GM23338 (cell line): Measurements from ENCODE around the gene SLC4A2. TPM values are rescaled to one million over a fixed set of nuclear protein-coding genes. Genes with fewer than 3 reads are reported as not detected.

Experiments used
- ATAC-seq: fragments of 200-7000 bp; cut with Tn5 transposase; 3 replicates; pipeline ENCODE4 v1.9.1; 2020
- DNase-seq: peaks from one replicate; pipeline ENCODE4 v3.0.0-alpha.2; 2015; ENCODE audit warnings: low spot score
- H2AFZ ChIP-seq: fragments of 200-600 bp; sonication (generic); 2 replicates; pipeline ENCODE4 v1.8.0; 2016; ENCODE audit warnings: antibody characterized with exemption, mild to moderate bottlenecking, moderate library complexity
- H3F3A ChIP-seq: fragments of 200-600 bp; sonication (generic); replicated peaks from 2 replicates; pipeline ENCODE4 v1.8.0; 2017; ENCODE audit warnings: antibody characterized with exemption, mixed run types, low read depth
- H3K27ac ChIP-seq: fragments of 200-600 bp; sonication (generic); 2 replicates; pipeline ENCODE4 v1.6.1; 2016; ENCODE audit warnings: low read depth
- H3K27me3 ChIP-seq: fragments of 200-600 bp; sonication (generic); 2 replicates; pipeline ENCODE4 v1.8.0; 2016; ENCODE audit warnings: mild to moderate bottlenecking, mixed run types, moderate library complexity; ENCODE audit not compliant: insufficient read depth
- H3K36me3 ChIP-seq: fragments of 200-600 bp; sonication (generic); 2 replicates; pipeline ENCODE4 v1.8.0; 2016; ENCODE audit warnings: mild to moderate bottlenecking; ENCODE audit not compliant: insufficient read depth
- H3K4me1 ChIP-seq: fragments of 200-600 bp; sonication (generic); 2 replicates; pipeline ENCODE4 v1.8.0; 2016; ENCODE audit warnings: mild to moderate bottlenecking, moderate library complexity; ENCODE audit not compliant: insufficient read depth
- H3K4me2 ChIP-seq: fragments of 200-600 bp; sonication (generic); 2 replicates; pipeline ENCODE4 v1.7.1; 2017; ENCODE audit warnings: mixed run types
- H3K4me3 ChIP-seq: fragments of 200-600 bp; sonication (generic); 2 replicates; pipeline ENCODE4 v1.6.1; 2016; ENCODE audit warnings: mixed run types
- H3K79me2 ChIP-seq: fragments of 200-600 bp; sonication (generic); replicated peaks from 2 replicates; pipeline ENCODE4 v1.8.0; 2017; ENCODE audit warnings: mild to moderate bottlenecking; ENCODE audit not compliant: insufficient read depth
- H3K9me2 ChIP-seq: fragments of 200-600 bp; sonication (generic); 2 replicates; pipeline ENCODE4 v1.8.0; 2017; ENCODE audit not compliant: insufficient read depth
- H4K20me1 ChIP-seq: fragments of 200-600 bp; sonication (generic); replicated peaks from 2 replicates; pipeline ENCODE4 v1.8.0; 2017; ENCODE audit warnings: mild to moderate bottlenecking; ENCODE audit not compliant: insufficient read depth
- H3K27ac Mint-ChIP-seq: 2 replicates; pipeline ENCODE4 v1.8.0; 2020; ENCODE audit warnings: inconsistent platforms, mild to moderate bottlenecking, moderate library complexity, mixed read lengths
- H3K27me3 Mint-ChIP-seq: 3 replicates; pipeline ENCODE4 v1.8.0; 2022; ENCODE audit warnings: low read depth, mild to moderate bottlenecking, moderate library complexity, mixed read lengths, inconsistent platforms; ENCODE audit not compliant: insufficient read depth, poor library complexity
- H3K36me3 Mint-ChIP-seq: 3 replicates; pipeline ENCODE4 v1.8.0; 2021; ENCODE audit warnings: low read depth, mild to moderate bottlenecking, inconsistent platforms, moderate library complexity, mixed read lengths
- H3K4me1 Mint-ChIP-seq: 3 replicates; pipeline ENCODE4 v1.8.0; 2020; ENCODE audit warnings: mild to moderate bottlenecking, inconsistent platforms, mixed read lengths
- H3K4me3 Mint-ChIP-seq: 3 replicates; pipeline ENCODE4 v1.8.0; 2021; ENCODE audit warnings: moderate library complexity, mild to moderate bottlenecking, inconsistent platforms, mixed read lengths
- H3K9me3 Mint-ChIP-seq: 3 replicates; pipeline ENCODE4 v1.8.0; 2020; ENCODE audit warnings: moderate library complexity, mild to moderate bottlenecking, inconsistent platforms, mixed read lengths
- EZH2phosphoT487 ChIP-seq: fragments of 200-600 bp; sonication (generic); IDR thresholded peaks from one replicate; pipeline ENCODE4 v1.8.1; 2018; ENCODE audit warnings: antibody characterized with exemption; ENCODE audit not compliant: unreplicated experiment
- NANOG ChIP-seq: IDR thresholded peaks from 2 replicates; pipeline ENCODE4 v1.6.1; 2016; ENCODE audit warnings: antibody characterized with exemption, borderline replicate concordance
- STAT1 ChIP-seq: IDR thresholded peaks from one replicate; pipeline ENCODE4 v1.6.1; 2016; ENCODE audit warnings: antibody characterized with exemption; ENCODE audit not compliant: unreplicated experiment
- ZNF331 ChIP-seq: fragments of 250-450 bp; sonication (Bioruptor Pico); IDR thresholded peaks from 2 replicates; pipeline ENCODE4 v1.5.0; 2020; ENCODE audit warnings: low read depth, mild to moderate bottlenecking, moderate library complexity
- ZNF462 ChIP-seq: fragments of 250-450 bp; sonication (Bioruptor Pico); IDR thresholded peaks from 2 replicates; pipeline ENCODE4 v1.5.0; 2020; ENCODE audit warnings: mild to moderate bottlenecking, moderate library complexity
- polyA plus RNA-seq: library from polyadenylated mRNA; unstranded; fragments of >200 nt; fragmentation: Nextera tagmentation; extraction: Ambion mirVana; gene quantifications from 2 replicates; pipeline ENCODE4 v1.2.1, GENCODE V29; 2016
- total RNA-seq: library from RNA; depleted of rRNA; stranded (reverse); fragments of >200 nt; shearing (Covaris generic); gene quantifications from 2 replicates; pipeline ENCODE4 v1.2.3, GENCODE V29; 2014

The SLC4A2 gene
- total and polyA plus RNA-seq, 2 experiments from 2014 or later = 64.8 to 106 TPM

- TF ChIP-seq NANOG = no peak
- no peak for TF ChIP-seq ZNF331 (CRISPR knock-in tag)
- no peak for TF ChIP-seq ZNF462 (CRISPR knock-in tag)
- TF ChIP-seq STAT1 = no peak
These were observed 43.4 kb upstream of the SLC4A2 start (continued) for GRCh38 chr7:151015967-151016366.

GRCh38 chr7:151016505-151016904, 42.9 kb upstream of the SLC4A2 start:
- no peak overlapping the region for H3K4me2 ChIP-seq
- Mint-ChIP-seq H3K27ac (no peak overlapping the region), H3K36me3 (peaks cover 11% of the 10 kb centered on the region), H3K4me3 (no peak overlapping the region), H3K4me1 (peaks cover 40% of the 10 kb centered on the region), H3K27me3 (peaks cover 65% of the 10 kb centered on the region), H3K9me3 (peaks cover 4% of the 10 kb centered on the region; the same call in 2 of the 3 replicates)
- peaks cover 9% of the 10 kb centered on the region; the same call in 1 of the 2 replicates for H3F3A ChIP-seq
- H3K4me1 ChIP-seq = peaks cover 20% of the 10 kb centered on the region
- H3K27ac ChIP-seq = no peak overlapping the region
- ATAC-seq = no peak
- no peak for DNase-seq
- no peak overlapping the region for H3K4me3 ChIP-seq
- no peaks in the 10 kb centered on the region for H3K79me2 ChIP-seq
- TF ChIP-seq EZH2phosphoT487 = no peak
- TF ChIP-seq STAT1 = no peak
- no peaks in the 10 kb centered on the region; the same call in 1 of the 2 replicates for H3K36me3 ChIP-seq
- H2AFZ ChIP-seq = no peak overlapping the region
- H4K20me1 ChIP-seq = no peaks in the 10 kb centered on the region
- H3K27me3 ChIP-seq = peaks cover 62% of the 10 kb centered on the region
- H3K9me2 ChIP-seq = no peaks in the 10 kb centered on the region
